WTC11 (cell line): ENCODE results near the gene CACNA1E. TPM values are rescaled to one million over a fixed set of nuclear protein-coding genes. Genes with fewer than 3 reads are reported as not detected.

Source experiments
- ATAC-seq: fragments of 200-7000 bp; cut with Tn5 transposase; 2 replicates; pipeline ENCODE4 v1.10.0; 2021; ENCODE audit warnings: mild to moderate bottlenecking, moderate library complexity
- CTCF ChIA-PET: fragments of 300-600 bp; sonication (Branson Sonifier 250); formaldehyde crosslinking; loops from one replicate; lab custom pipeline; 2021; ENCODE audit warnings: antibody characterized with exemption; lab: Charles Lee
- POLR2A ChIA-PET: fragments of 350-600 bp; sonication (Branson Sonifier 250); formaldehyde crosslinking; loops from one replicate; lab custom pipeline; 2021; ENCODE audit warnings: antibody characterized with exemption; lab: Charles Lee
- DNase-seq: peaks from one replicate; pipeline ENCODE4 v3.0.0; 2021; ENCODE audit warnings: low spot score
- H3K27ac Mint-ChIP-seq: 2 replicates; pipeline ENCODE4 v1.8.0; 2021; ENCODE audit warnings: mixed read lengths
- H3K27me3 Mint-ChIP-seq: 2 replicates; pipeline ENCODE4 v1.8.0; 2021; ENCODE audit warnings: low read depth, mild to moderate bottlenecking, moderate library complexity, mixed read lengths
- H3K36me3 Mint-ChIP-seq: 2 replicates; pipeline ENCODE4 v1.8.0; 2021; ENCODE audit warnings: mixed read lengths
- H3K4me1 Mint-ChIP-seq: 2 replicates; pipeline ENCODE4 v1.8.0; 2022; ENCODE audit warnings: mixed read lengths
- H3K4me3 Mint-ChIP-seq: 2 replicates; pipeline ENCODE4 v1.8.0; 2021; ENCODE audit warnings: mild to moderate bottlenecking, moderate library complexity, mixed read lengths
- H3K9me3 Mint-ChIP-seq: 2 replicates; pipeline ENCODE4 v1.8.0; 2021; ENCODE audit warnings: mixed read lengths
- ARID4B ChIP-seq: sonication (generic); formaldehyde crosslinking; IDR thresholded peaks from 2 replicates; pipeline ENCODE4 v1.8.0; 2023; ENCODE audit warnings: missing genetic modification reagents, mild to moderate bottlenecking, borderline replicate concordance
- CREM ChIP-seq: sonication (generic); formaldehyde crosslinking; IDR thresholded peaks from 2 replicates; pipeline ENCODE4 v1.8.1; 2022; ENCODE audit warnings: mild to moderate bottlenecking, missing genetic modification reagents, moderate library complexity
- NFATC4 ChIP-seq: fragments of 250-450 bp; sonication (Bioruptor Pico); IDR thresholded peaks from 2 replicates; pipeline ENCODE4 v1.9.0; 2021; ENCODE audit warnings: mild to moderate bottlenecking
- PRDM15 ChIP-seq: sonication (generic); formaldehyde crosslinking; IDR thresholded peaks from 2 replicates; pipeline ENCODE4 v1.8.0; 2022; ENCODE audit warnings: missing genetic modification reagents
- PREB ChIP-seq: sonication (generic); formaldehyde crosslinking; IDR thresholded peaks from 2 replicates; pipeline ENCODE4 v1.8.1; 2022; ENCODE audit warnings: mild to moderate bottlenecking, missing genetic modification reagents, moderate library complexity, borderline replicate concordance
- RORB ChIP-seq: fragments of 250-450 bp; sonication (Bioruptor Pico); IDR thresholded peaks from 2 replicates; pipeline ENCODE4 v1.9.0; 2021; ENCODE audit warnings: mild to moderate bottlenecking
- STAT6 ChIP-seq: sonication (generic); formaldehyde crosslinking; conservative IDR thresholded peaks from 2 replicates; pipeline ENCODE4 v1.8.1; 2023; ENCODE audit warnings: mild to moderate bottlenecking, low read depth, missing genetic modification reagents, moderate library complexity
- ZNF263 ChIP-seq: sonication (generic); formaldehyde crosslinking; IDR thresholded peaks from 2 replicates; pipeline ENCODE4 v1.8.1; 2022; ENCODE audit warnings: low read depth, mild to moderate bottlenecking, moderate library complexity, missing genetic modification reagents
- ZNF425 ChIP-seq: fragments of 250-450 bp; sonication (Bioruptor Pico); conservative IDR thresholded peaks from 2 replicates; pipeline ENCODE4 v1.9.0; 2021; ENCODE audit warnings: mild to moderate bottlenecking
- total RNA-seq: library from RNA; stranded (reverse); gene quantifications from 3 replicates; pipeline ENCODE4 v1.2.3, GENCODE V29; 2021
- TF ChIP-seq, protein P1 (sequence below): fragments of 200-600 bp; IDR thresholded peaks from 2 replicates; pipeline ENCODE4 v1.8.0; 2022; ENCODE audit warnings: antibody characterized with exemption

The CACNA1E gene
- total RNA-seq, 1 experiment from 2014 or later: 0.63 TPM

GRCh38 chr1:181476581-181476980 lies 6.7 kb upstream of the CACNA1E start:
- CTCF ChIA-PET: interaction anchor here (0.8 to 1.6 kb wide), 7 partner anchors 28 to 605 kb away, joined by 3 to 6 read pairs (median 4); no protein-coding TSS in a partner anchor

GRCh38 chr1:181478306-181478705 lies 5.0 kb upstream of the CACNA1E start:
- H3K4me3 Mint-ChIP-seq: no peak overlapping the region
- ChIA-PET CTCF (interaction anchor here (0.8 to 2.8 kb wide), 17 partner anchors 11 to 602 kb away, joined by 3 to 42 read pairs (median 5); no protein-coding TSS in a partner anchor), POLR2A (no interaction called here)
- TF ChIP-seq PRDM15 (CRISPR knock-in tag) (no peak), CREM (no peak)
- peaks cover 38% of the 10 kb centered on the region for H3K27me3 Mint-ChIP-seq
- peaks cover 12% of the 10 kb centered on the region for H3K4me1 Mint-ChIP-seq
- no peaks in the 10 kb centered on the region for H3K36me3 Mint-ChIP-seq
- H3K27ac Mint-ChIP-seq: no peak overlapping the region
- no peaks in the 10 kb centered on the region for H3K9me3 Mint-ChIP-seq
- DNase-seq: no peak
- ATAC-seq: no peak

More at GRCh38 chr1:181476581-181476980, 6.7 kb upstream of the CACNA1E start:
- H3K27me3 Mint-ChIP-seq: peaks cover 20% of the 10 kb centered on the region
- POLR2A ChIA-PET: no interaction called here
- H3K4me3 Mint-ChIP-seq: no peak overlapping the region
- H3K36me3 Mint-ChIP-seq: no peaks in the 10 kb centered on the region
- no peak for DNase-seq
- TF ChIP-seq STAT6 (CRISPR knock-in tag): no peak
- TF ChIP-seq, all 79 proteins: peak for 0
- ATAC-seq: no peak
- Mint-ChIP-seq H3K9me3 (no peaks in the 10 kb centered on the region), H3K27ac (no peak overlapping the region), H3K4me1 (peaks cover 6% of the 10 kb centered on the region)

DNA sequence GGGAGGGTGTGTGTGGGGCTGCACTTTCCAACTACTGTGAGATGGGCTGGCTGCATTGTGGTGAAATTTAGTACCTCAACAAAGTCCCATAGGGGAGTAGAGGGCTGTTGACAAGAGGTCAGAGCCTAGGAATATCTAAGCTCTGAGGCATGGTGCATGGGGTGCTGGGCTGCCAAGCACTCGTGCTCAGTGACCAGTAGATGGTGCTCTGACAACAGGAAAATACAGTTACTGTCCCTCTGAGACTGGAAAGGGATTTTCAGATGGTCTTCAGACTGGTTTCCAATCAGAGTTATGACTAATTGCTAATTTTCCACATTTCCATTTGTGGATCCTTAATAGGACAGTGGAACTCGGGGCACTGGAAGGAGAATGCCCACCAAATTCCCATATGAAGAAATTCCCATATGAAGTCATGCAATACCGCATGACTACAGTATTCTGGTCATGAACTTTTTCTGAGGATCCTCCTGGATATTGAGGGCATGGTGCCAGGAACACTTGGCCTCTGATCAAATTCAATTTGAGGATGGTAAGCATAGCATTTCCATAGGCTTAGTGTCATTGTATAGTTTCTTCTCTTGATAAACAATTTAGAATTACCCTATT lies 4.1 kb upstream of the CACNA1E start:
- DNase-seq (peak; percentile 56), ATAC-seq (peak; percentile 66)
- Mint-ChIP-seq H3K4me3 (no peak overlapping the region), H3K4me1 (peaks cover 21% of the 10 kb centered on the region), H3K27ac (no peak overlapping the region), H3K27me3 (peaks cover 47% of the 10 kb centered on the region), H3K9me3 (no peaks in the 10 kb centered on the region), H3K36me3 (no peaks in the 10 kb centered on the region)
- ChIA-PET POLR2A (no interaction called here), CTCF (interaction anchor here (0.6 to 2.8 kb wide), 39 partner anchors 9 to 602 kb away, joined by 3 to 42 read pairs (median 4); no protein-coding TSS in a partner anchor)
- TF ChIP-seq ZNF263: no peak
- TF ChIP-seq, protein P1, sequence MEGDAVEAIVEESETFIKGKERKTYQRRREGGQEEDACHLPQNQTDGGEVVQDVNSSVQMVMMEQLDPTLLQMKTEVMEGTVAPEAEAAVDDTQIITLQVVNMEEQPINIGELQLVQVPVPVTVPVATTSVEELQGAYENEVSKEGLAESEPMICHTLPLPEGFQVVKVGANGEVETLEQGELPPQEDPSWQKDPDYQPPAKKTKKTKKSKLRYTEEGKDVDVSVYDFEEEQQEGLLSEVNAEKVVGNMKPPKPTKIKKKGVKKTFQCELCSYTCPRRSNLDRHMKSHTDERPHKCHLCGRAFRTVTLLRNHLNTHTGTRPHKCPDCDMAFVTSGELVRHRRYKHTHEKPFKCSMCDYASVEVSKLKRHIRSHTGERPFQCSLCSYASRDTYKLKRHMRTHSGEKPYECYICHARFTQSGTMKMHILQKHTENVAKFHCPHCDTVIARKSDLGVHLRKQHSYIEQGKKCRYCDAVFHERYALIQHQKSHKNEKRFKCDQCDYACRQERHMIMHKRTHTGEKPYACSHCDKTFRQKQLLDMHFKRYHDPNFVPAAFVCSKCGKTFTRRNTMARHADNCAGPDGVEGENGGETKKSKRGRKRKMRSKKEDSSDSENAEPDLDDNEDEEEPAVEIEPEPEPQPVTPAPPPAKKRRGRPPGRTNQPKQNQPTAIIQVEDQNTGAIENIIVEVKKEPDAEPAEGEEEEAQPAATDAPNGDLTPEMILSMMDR: peak; percentile 55

DNA sequence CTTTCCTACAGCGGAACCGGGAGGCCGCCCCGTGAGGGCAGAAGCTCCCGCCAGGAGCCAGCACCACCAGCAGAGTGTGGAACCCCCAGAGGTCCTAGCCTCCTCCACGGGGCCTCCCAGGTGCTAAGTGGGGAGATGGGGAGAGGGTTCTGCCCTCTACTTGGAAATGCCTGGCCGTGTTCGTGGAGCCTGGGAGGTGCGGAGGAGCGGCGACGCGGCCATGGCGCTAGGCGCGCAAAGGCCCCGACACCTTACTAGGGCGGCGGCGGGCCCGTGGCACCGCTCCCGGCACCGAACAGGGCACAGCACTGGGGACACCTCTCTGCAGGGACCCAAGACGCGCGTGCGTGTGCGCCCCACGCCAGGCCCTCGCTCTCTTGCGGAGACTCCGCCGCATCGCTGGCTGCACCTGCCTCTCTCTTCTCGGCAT lies 1.3 kb upstream of the CACNA1E start:
- ChIA-PET CTCF (interaction anchor here (0.7 to 7.1 kb wide), 12 partner anchors 22 to 599 kb away, joined by 3 to 62 read pairs (median 6); no protein-coding TSS in a partner anchor), POLR2A (no interaction called here)
- no peaks in the 10 kb centered on the region for H3K9me3 Mint-ChIP-seq
- DNase-seq (peak; percentile 19), ATAC-seq (peak; percentile 2)
- no peak overlapping the region for H3K27ac Mint-ChIP-seq
- H3K36me3 Mint-ChIP-seq: no peaks in the 10 kb centered on the region
- H3K27me3 Mint-ChIP-seq: peaks cover 75% of the 10 kb centered on the region
- peak overlapping the region; percentile 77 for H3K4me3 Mint-ChIP-seq
- peaks cover 41% of the 10 kb centered on the region for H3K4me1 Mint-ChIP-seq
- TF ChIP-seq PREB (CRISPR knock-in tag) (no peak), ZNF425 (CRISPR knock-in tag) (no peak), NFATC4 (no peak), ARID4B (CRISPR knock-in tag) (no peak), RORB (CRISPR knock-in tag) (no peak)
